GM18868 (cell line): ENCODE data around the gene FOXJ2.
"Not testable (repeated sequence)": the region's sequence is repeated elsewhere in the genome, so short reads cannot be mapped to it uniquely, and the experiment has no call there.

Experiments used
- ATAC-seq: cut with Tn5 transposase; IDR thresholded peaks from one replicate; pipeline ENCODE4 v1.9.1; 2021; ENCODE audit warnings: mild to moderate bottlenecking, moderate library complexity; ENCODE audit not compliant: unreplicated experiment

The FOXJ2 gene

GRCh38 chr12:8032242-8033152 is at the start of gene FOXJ2:
Gene FOXJ2, plus strand, starts transcription at chr12:8032716. Its CDS starts 7,117 bp downstream, at chr12:8039833.
- peak; percentile 76 for ATAC-seq

- not testable (repeated sequence) for ATAC-seq
These were observed 49.5 kb upstream of the FOXJ2 start for GRCh38 chr12:7983019-7983418.

GRCh38 chr12:7983460-7983859 is 49.1 kb upstream of the FOXJ2 start:
- not testable (repeated sequence) for ATAC-seq

GRCh38 chr12:7984900-7985299 is 47.6 kb upstream of the FOXJ2 start:
- ATAC-seq, result no peak

GRCh38 chr12:7985802-7986418 is 46.6 kb upstream of the FOXJ2 start:
- no peak for ATAC-seq

GRCh38 chr12:7989827-7990491 is 42.6 kb upstream of the FOXJ2 start:
- peak; percentile 75 for ATAC-seq

GRCh38 chr12:7991535-7991934 is 41.0 kb upstream of the FOXJ2 start:
- no peak for ATAC-seq

- peak; percentile 13 for ATAC-seq
These were observed 37.7 kb upstream of the FOXJ2 start for GRCh38 chr12:7994731-7995205.

- peak; percentile 98 for ATAC-seq
These were observed 37.1 kb upstream of the FOXJ2 start for GRCh38 chr12:7995266-7995963.

GRCh38 chr12:8000827-8001226 is 31.7 kb upstream of the FOXJ2 start:
- not testable (repeated sequence) for ATAC-seq

GRCh38 chr12:8001496-8001895 is 31.0 kb upstream of the FOXJ2 start:
- ATAC-seq, result not testable (repeated sequence)

GRCh38 chr12:8004897-8005296 is 27.6 kb upstream of the FOXJ2 start:
- not testable (repeated sequence) for ATAC-seq

- no peak for ATAC-seq
These were observed 21.2 kb upstream of the FOXJ2 start for GRCh38 chr12:8011331-8011730.

- no peak for ATAC-seq
These were observed 19.7 kb upstream of the FOXJ2 start for GRCh38 chr12:8012651-8013309.

GRCh38 chr12:8014836-8015235 is 17.7 kb upstream of the FOXJ2 start:
- no peak for ATAC-seq

GRCh38 chr12:8018213-8018612 is 14.3 kb upstream of the FOXJ2 start:
- not testable (repeated sequence) for ATAC-seq

GRCh38 chr12:8018666-8019581 is 13.6 kb upstream of the FOXJ2 start:
- no peak for ATAC-seq

- peak; percentile 99 for ATAC-seq
These were observed 6.1 kb upstream of the FOXJ2 start for GRCh38 chr12:8026291-8026900.

- ATAC-seq, result no peak
These were observed 4.7 kb upstream of the FOXJ2 start for GRCh38 chr12:8027856-8028255.
